T-cell (primary cell): ENCODE measurements around the gene OXER1. TPM values are rescaled to one million over a fixed set of nuclear protein-coding genes. Genes with fewer than 3 reads are reported as not detected.

Source experiments
- ATAC-seq, 4 experiments: fragments of 200-7000 bp in 3 of 4; fragments of 150-1000 bp in 1 of 4; cut with Tn5 transposase; replicated peaks in 1 of 4; 1 replicate in 3 of 4; 2 replicates in 1 of 4; pipeline ENCODE4 v1.10.0; 2021; ENCODE audit warnings: moderate library complexity in 3 of 4, mild to moderate bottlenecking in 2 of 4, moderate number of reproducible peaks in 1 of 4
- CTCF ChIA-PET, 2 donors: fragments of 300-600 bp; sonication (Branson Sonifier 250); formaldehyde crosslinking; loops; one replicate each; lab custom pipeline; 2022; ENCODE audit warnings: antibody characterized with exemption in 2 of 2; lab: Charles Lee
- POLR2A ChIA-PET, 2 donors: fragments of 300-600 bp; sonication (Branson Sonifier 250); formaldehyde crosslinking; loops; one replicate each; lab custom pipeline; 2022; ENCODE audit warnings: antibody characterized with exemption in 2 of 2; lab: Charles Lee
- DNase-seq, 35 experiments: peaks; one replicate each; pipeline versions ENCODE4 v3.0.0 to v3.0.0-alpha.2; 2013 to 2023
- H3K27ac ChIP-seq: one replicate; pipeline ENCODE4 v1.5.1; 2013; ENCODE audit warnings: low read length
- H3K27me3 ChIP-seq, 2 experiments: replicated peaks in 1 of 2; 1 replicate in 1 of 2; 2 replicates in 1 of 2; pipeline versions ENCODE4 v1.6.1 to v1.7.0; 2013; ENCODE audit warnings: low read length in 1 of 2, mixed read lengths in 1 of 2; ENCODE audit not compliant: control insufficient read depth in 2 of 2, insufficient read depth in 2 of 2; ENCODE audit errors: extremely low read depth in 1 of 2
- H3K36me3 ChIP-seq, 2 donors: 1 replicate in 1 of 2; 2 replicates in 1 of 2; pipeline versions ENCODE4 v1.6.1 to v1.7.0; 2013; ENCODE audit warnings: low read length in 1 of 2; ENCODE audit not compliant: control insufficient read depth in 2 of 2, insufficient read depth in 1 of 2; ENCODE audit errors: extremely low read depth in 1 of 2
- H3K4me1 ChIP-seq, 2 experiments: 1 replicate in 1 of 2; 2 replicates in 1 of 2; pipeline versions ENCODE4 v1.6.1 to v1.7.0; 2013; ENCODE audit warnings: low read length in 2 of 2, mixed read lengths in 1 of 2; ENCODE audit not compliant: insufficient read depth in 2 of 2, control insufficient read depth in 1 of 2; ENCODE audit errors: extremely low read depth in 1 of 2
- H3K4me3 ChIP-seq, 2 donors: 1 replicate in 1 of 2; 2 replicates in 1 of 2; pipeline versions ENCODE4 v1.5.1 to v1.7.0; 2013; ENCODE audit warnings: mild to moderate bottlenecking in 2 of 2, low read length in 1 of 2, moderate library complexity in 1 of 2; ENCODE audit not compliant: control insufficient read depth in 1 of 2; ENCODE audit errors: extremely low read depth in 1 of 2
- H3K9me3 ChIP-seq: 2 replicates; pipeline ENCODE4 v1.7.0; 2013
- H3K27ac Mint-ChIP-seq, 2 donors: one replicate each; pipeline ENCODE4 v1.8.0; 2020 to 2021; ENCODE audit warnings: mild to moderate bottlenecking in 2 of 2, mixed read lengths in 2 of 2
- H3K27me3 Mint-ChIP-seq, 2 donors: one replicate each; pipeline ENCODE4 v1.8.0; 2021 to 2022; ENCODE audit warnings: mixed read lengths in 2 of 2
- H3K36me3 Mint-ChIP-seq: one replicate; pipeline ENCODE4 v1.8.0; 2021; ENCODE audit warnings: mixed read lengths
- H3K4me1 Mint-ChIP-seq, 3 donors: one replicate each; pipeline ENCODE4 v1.8.0; 2020 to 2022; ENCODE audit warnings: mixed read lengths in 3 of 3, mild to moderate bottlenecking in 1 of 3
- H3K4me3 Mint-ChIP-seq, 3 donors: one replicate each; pipeline ENCODE4 v1.8.0; 2020 to 2022; ENCODE audit warnings: mild to moderate bottlenecking in 3 of 3, mixed read lengths in 3 of 3, moderate library complexity in 3 of 3
- H3K9me3 Mint-ChIP-seq, 3 donors: one replicate each; pipeline ENCODE4 v1.8.0; 2020 to 2022; ENCODE audit warnings: mixed read lengths in 3 of 3
- whole genome bisulfite sequencing: methylation state at CpG from one replicate; pipeline ENCODE4 v1.1.5; 2013; ENCODE audit warnings: missing lambda C conversion rate; ENCODE audit not compliant: insufficient coverage; 5-methylcytosine and 5-hydroxymethylcytosine counted together
- total RNA-seq, 35 experiments: library from RNA in 6 of 35; stranded (reverse) in 6 of 35; fragments of 120-200 nt in 1 of 35; gene quantifications; one replicate each; pipeline versions ENCODE4 v1.2.1 to v1.2.4 and lab custom pipeline; 2013 to 2026

The OXER1 gene, protein sequence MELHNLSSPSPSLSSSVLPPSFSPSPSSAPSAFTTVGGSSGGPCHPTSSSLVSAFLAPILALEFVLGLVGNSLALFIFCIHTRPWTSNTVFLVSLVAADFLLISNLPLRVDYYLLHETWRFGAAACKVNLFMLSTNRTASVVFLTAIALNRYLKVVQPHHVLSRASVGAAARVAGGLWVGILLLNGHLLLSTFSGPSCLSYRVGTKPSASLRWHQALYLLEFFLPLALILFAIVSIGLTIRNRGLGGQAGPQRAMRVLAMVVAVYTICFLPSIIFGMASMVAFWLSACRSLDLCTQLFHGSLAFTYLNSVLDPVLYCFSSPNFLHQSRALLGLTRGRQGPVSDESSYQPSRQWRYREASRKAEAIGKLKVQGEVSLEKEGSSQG
- total RNA-seq (under 1 TPM in 3 of 5 donors, not detected in 2; 0.13 to 0.22 (median 0.20) TPM), total RNA-seq (lab: John Stamatoyannopoulos, UW) (0 to 0.42 (median 0) reads per million in 29 experiments)
- total RNA-seq (2013), result 0.06 TPM

DNA sequence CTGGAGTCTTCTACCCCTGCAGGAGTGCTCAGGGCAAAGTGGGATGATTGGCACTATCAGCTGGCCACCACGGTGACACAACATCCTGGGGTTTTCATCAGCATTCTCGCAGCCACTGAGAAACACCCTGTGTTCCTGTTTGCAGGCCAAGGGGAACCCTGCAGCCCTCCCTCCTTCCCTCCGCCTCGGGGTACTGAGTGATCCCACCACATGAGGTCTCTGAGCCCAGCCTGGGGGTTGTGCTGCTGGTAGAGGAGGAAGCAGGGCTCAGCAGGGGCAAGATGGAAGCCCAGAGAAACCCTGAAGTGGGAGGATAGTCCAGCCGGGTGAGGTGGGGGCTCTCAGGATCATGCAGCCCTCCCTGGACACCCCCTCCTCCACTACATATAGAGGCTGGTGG is at the start of gene OXER1:
Gene OXER1 (minus strand): TSS at position 40 of the 400 bp plus-strand sequence. CDS start 73 bp downstream, outside the sequence.
- CTCF ChIA-PET, result no interaction called here
- Mint-ChIP-seq H3K36me3 (peaks cover 14% of the 10 kb centered on the region), H3K9me3 (no peaks in the 10 kb centered on the region), H3K4me1 (peaks cover 0 to 4% (median 2%) of the 10 kb centered on the region in 3 donors), H3K27me3 (no peaks in the 10 kb centered on the region), H3K27ac (peak within 1 kb of the TSS in 1 of 2 donors; percentile 6), H3K4me3 (no peak within 1 kb of the TSS)
- H3K36me3 ChIP-seq, result peaks cover 0 to 27% of the 10 kb centered on the region in 2 donors
- ATAC-seq, result no peak
- H3K4me1 ChIP-seq, result no peaks in the 10 kb centered on the region
- no peak within 1 kb of the TSS for H3K4me3 ChIP-seq
- POLR2A ChIA-PET, result no interaction called here
- no peak within 1 kb of the TSS for H3K27ac ChIP-seq
- no peaks in the 10 kb centered on the region for H3K27me3 ChIP-seq
- peak in 1 of 35 experiments; percentile 18 for DNase-seq
- WGBS, result 25% methylated on average over 2 of the region's 5 CpGs
- no peaks in the 10 kb centered on the region for H3K9me3 ChIP-seq

GRCh38 chr2:42812899-42813479 is 49.1 kb upstream of the OXER1 start:
- no CpG with 5 or more reads among the region's 1 CpG for WGBS
- POLR2A ChIA-PET, result interaction anchor here in 1 of 2 donors (0.7 to 1.2 kb wide), 2 partner anchors 17 to 18 kb away, joined by 3 to 4 read pairs; no protein-coding TSS in a partner anchor
- Histone ChIP-seq H3K4me1 (peaks cover 5 to 20% of the 10 kb centered on the region in 2 experiments), H3K27me3 (peaks cover 0 to 2% of the 10 kb centered on the region in 2 experiments), H3K27ac (no peak overlapping the region), H3K9me3 (no peaks in the 10 kb centered on the region), H3K4me3 (no peak overlapping the region), H3K36me3 (no peaks in the 10 kb centered on the region)
- DNase-seq, result no peak
- no peak for ATAC-seq
- H3K36me3 Mint-ChIP-seq, result no peaks in the 10 kb centered on the region
- H3K27ac Mint-ChIP-seq, result peak overlapping the region in 1 of 2 donors; percentile 68
- H3K4me3 Mint-ChIP-seq, result peak overlapping the region in 2 of 3 donors; percentile 59 to 69
- H3K4me1 Mint-ChIP-seq, result peaks cover 18 to 23% (median 19%) of the 10 kb centered on the region in 3 donors
- peaks cover 0 to 2% of the 10 kb centered on the region in 2 donors for H3K27me3 Mint-ChIP-seq
- H3K9me3 Mint-ChIP-seq, result peaks cover 0 to 5% (median 0%) of the 10 kb centered on the region in 3 donors
- CTCF ChIA-PET, result interaction anchor here in 1 of 2 donors (1.2 to 1.5 kb wide), 2 partner anchors 16 to 18 kb away, joined by 3 to 4 read pairs; no protein-coding TSS in a partner anchor

DNA sequence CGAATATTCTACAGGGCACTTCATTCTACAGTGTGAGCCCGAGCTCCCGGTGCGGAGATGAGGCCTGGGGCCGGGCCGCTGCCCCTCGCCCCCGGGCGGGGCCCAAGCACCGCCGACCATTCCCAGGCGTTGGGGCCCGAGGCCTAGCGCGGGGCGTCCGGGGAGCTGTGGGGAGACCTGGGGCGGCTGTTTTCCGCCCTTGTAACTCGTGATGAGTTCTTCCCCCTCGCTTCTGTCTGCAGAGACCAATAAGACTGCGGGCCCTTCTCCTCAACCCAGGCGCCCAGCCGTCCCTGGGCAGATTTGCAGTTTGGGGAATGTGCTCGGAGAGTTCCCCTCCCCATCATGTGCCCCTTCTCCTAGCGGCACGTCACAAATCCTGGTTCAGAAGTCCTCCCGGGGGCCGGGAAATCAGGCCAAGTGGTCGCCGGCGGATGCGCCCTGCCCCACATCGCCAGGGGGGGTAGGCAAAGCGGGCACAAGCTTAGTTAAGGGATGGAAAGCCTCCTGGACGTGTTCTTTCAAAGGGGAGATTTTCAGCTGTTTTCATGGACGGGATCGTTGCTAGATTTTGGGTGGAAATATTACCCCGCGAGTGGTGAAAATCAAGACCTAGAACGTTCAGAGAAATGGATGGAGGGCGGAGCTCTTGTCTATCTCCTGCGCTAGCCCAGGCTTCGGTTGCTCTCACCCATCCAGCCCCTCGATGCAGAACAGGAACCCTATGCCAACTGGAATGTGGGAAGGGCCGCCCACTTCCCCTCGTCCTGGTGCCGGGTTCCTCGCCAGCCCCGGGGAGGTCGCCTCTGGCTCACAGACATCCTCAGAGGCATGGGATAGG is 47.3 kb upstream of the OXER1 start:
- Mint-ChIP-seq H3K27ac (peak overlapping the region; percentile 99), H3K4me3 (peak overlapping the region; percentile 94 to 97 (median 96)), H3K4me1 (peaks cover 18 to 23% (median 19%) of the 10 kb centered on the region in 3 donors), H3K27me3 (peaks cover 0 to 3% of the 10 kb centered on the region in 2 donors), H3K36me3 (no peaks in the 10 kb centered on the region), H3K9me3 (peaks cover 0 to 5% (median 0%) of the 10 kb centered on the region in 3 donors)
- CTCF ChIA-PET, result interaction anchor here in 1 of 2 donors (0.7 kb wide), 1 partner anchor 17 kb away, joined by 3 read pairs; no protein-coding TSS in a partner anchor
- Histone ChIP-seq H3K9me3 (no peaks in the 10 kb centered on the region), H3K27ac (peak overlapping the region; percentile 97), H3K27me3 (peaks cover 0 to 2% of the 10 kb centered on the region in 2 experiments), H3K36me3 (no peaks in the 10 kb centered on the region), H3K4me1 (peaks cover 5 to 20% of the 10 kb centered on the region in 2 experiments), H3K4me3 (peak overlapping the region; percentile 76 to 85)
- ATAC-seq (peak; percentile 7 to 27 (median 21)), DNase-seq (peak in 28 of 35 experiments; percentile 18 to 68 (median 35))
- POLR2A ChIA-PET, result interaction anchor here (0.5 to 1.0 kb wide), 4 partner anchors 9 to 782 kb away, joined by 3 read pairs; no protein-coding TSS in a partner anchor
- under 1% methylated on average over 36 of the region's 51 CpGs for WGBS

DNA sequence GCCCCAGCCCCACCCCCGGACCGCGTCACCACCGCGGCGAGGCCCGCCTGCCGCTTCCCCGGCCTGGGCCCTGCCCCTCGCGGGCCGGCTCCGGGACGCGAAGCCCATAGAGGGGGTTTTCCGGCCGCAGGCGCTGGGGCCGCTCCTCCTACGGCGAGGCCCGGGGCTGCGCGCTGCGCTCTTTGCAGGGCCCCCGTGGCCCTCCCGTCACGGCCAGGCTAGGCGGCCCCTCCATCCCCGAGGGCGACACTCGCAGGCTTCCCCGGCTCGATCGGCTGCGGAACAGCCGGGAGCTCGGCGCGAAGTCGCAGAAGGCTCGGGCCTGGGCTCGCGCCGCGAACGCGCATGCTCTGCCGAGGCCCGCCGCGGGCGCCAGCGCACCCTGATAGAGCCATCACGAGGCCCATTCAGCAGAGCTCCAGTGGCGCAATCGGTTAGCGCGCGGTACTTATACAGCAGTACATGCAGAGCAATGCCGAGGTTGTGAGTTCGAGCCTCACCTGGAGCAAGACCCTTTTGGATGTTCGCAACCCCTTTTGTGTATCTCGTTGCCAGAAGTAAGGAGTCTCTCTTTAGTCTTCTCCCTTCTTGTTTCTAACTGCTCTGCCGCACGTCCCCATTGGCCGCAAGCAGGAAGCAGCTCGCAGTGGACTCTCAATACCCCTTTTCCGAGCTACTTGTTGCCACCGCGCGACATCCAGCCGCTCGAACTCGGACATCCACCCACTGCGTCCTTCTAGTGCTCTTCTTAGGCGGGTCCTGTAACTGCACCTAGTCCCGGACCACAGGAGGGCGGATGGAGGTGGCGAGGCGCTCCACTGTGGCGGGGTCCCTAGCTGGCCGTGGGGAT is 46.4 kb upstream of the OXER1 start:
- H3K4me1 ChIP-seq, result peaks cover 5 to 20% of the 10 kb centered on the region in 2 experiments
- Mint-ChIP-seq H3K27ac (peak overlapping the region; percentile 99), H3K27me3 (peaks cover 0 to 6% of the 10 kb centered on the region in 2 donors), H3K36me3 (no peaks in the 10 kb centered on the region), H3K4me1 (peaks cover 18 to 23% (median 19%) of the 10 kb centered on the region in 3 donors), H3K4me3 (peak overlapping the region; percentile 94 to 97 (median 96)), H3K9me3 (peaks cover 0 to 5% (median 0%) of the 10 kb centered on the region in 3 donors)
- peaks cover 0 to 2% of the 10 kb centered on the region in 2 experiments for H3K27me3 ChIP-seq
- H3K27ac ChIP-seq, result peak overlapping the region; percentile 97
- ChIA-PET POLR2A (interaction anchor here (0.6 to 1.0 kb wide), 3 partner anchors 9 to 793 kb away, joined by 3 to 7 read pairs (median 3); no protein-coding TSS in a partner anchor), CTCF (interaction anchor here in 1 of 2 donors (0.6 to 1.2 kb wide), 4 partner anchors 18 to 786 kb away, joined by 3 to 5 read pairs (median 4); partner anchors contain the start of gene THADA)
- H3K4me3 ChIP-seq, result peak overlapping the region; percentile 76 to 85
- H3K36me3 ChIP-seq, result no peaks in the 10 kb centered on the region
- DNase-seq (peak; percentile 92 to 98 (median 96)), ATAC-seq (peak; percentile 81 to 87 (median 85))
- WGBS, result under 1% methylated on average over 79 of the region's 83 CpGs
- no peaks in the 10 kb centered on the region for H3K9me3 ChIP-seq

- H3K27ac Mint-ChIP-seq, result peak overlapping the region; percentile 73 to 85
- H3K4me1 ChIP-seq, result peaks cover 5 to 20% of the 10 kb centered on the region in 2 experiments
- ATAC-seq (peak in 3 of 4 experiments; percentile 33 to 37 (median 35)), DNase-seq (peak in 14 of 35 experiments; percentile 22 to 73 (median 50))
- peaks cover 0 to 6% of the 10 kb centered on the region in 2 donors for H3K27me3 Mint-ChIP-seq
- H3K36me3 ChIP-seq, result no peaks in the 10 kb centered on the region
- peaks cover 0 to 5% (median 0%) of the 10 kb centered on the region in 3 donors for H3K9me3 Mint-ChIP-seq
- no peaks in the 10 kb centered on the region for H3K9me3 ChIP-seq
- ChIA-PET POLR2A (interaction anchor here in 1 of 2 donors (0.6 kb wide), 1 partner anchor 767 kb away, joined by 6 read pairs; no protein-coding TSS in a partner anchor), CTCF (interaction anchor here in 1 of 2 donors (1.1 to 1.2 kb wide), 2 partner anchors 18 to 768 kb away, joined by 3 to 4 read pairs; no protein-coding TSS in a partner anchor)
- peaks cover 0 to 2% of the 10 kb centered on the region in 2 experiments for H3K27me3 ChIP-seq
- H3K36me3 Mint-ChIP-seq, result no peaks in the 10 kb centered on the region
- peaks cover 18 to 23% (median 19%) of the 10 kb centered on the region in 3 donors for H3K4me1 Mint-ChIP-seq
- 1% methylated on average over 35 of the region's 35 CpGs for WGBS
- H3K4me3 ChIP-seq, result peak overlapping the region; percentile 49 to 59
- peak overlapping the region; percentile 78 for H3K27ac ChIP-seq
- H3K4me3 Mint-ChIP-seq, result peak overlapping the region; percentile 74 to 97 (median 74)
These were observed 45.8 kb upstream of the OXER1 start for GRCh38 chr2:42809819-42810120.
